Thymus (tissue), 14 donors: ENCODE results near the gene ZP3. TPM values are rescaled to one million over a fixed set of nuclear protein-coding genes. Genes with fewer than 3 reads are reported as not detected.
"Not testable (repeated sequence)": the region's sequence is repeated elsewhere in the genome, so short reads cannot be mapped to it uniquely, and the experiment has no call there.

Experiments
- DNase-seq, 9 donors: peaks; one replicate each; pipeline ENCODE4 v3.0.0-alpha.2; 2013; ENCODE audit warnings: low spot score in 9 of 9, low read depth in 6 of 9, missing footprints in 1 of 9
- H3K27ac ChIP-seq, 2 donors: one replicate each; pipeline ENCODE4 v1.5.1; 2013; ENCODE audit warnings: control low read depth in 1 of 2, low read depth in 1 of 2, low read length in 1 of 2, mild to moderate bottlenecking in 1 of 2, moderate library complexity in 1 of 2
- H3K27me3 ChIP-seq, 2 donors: one replicate each; pipeline ENCODE4 v1.5.1; 2013; ENCODE audit warnings: low read length in 1 of 2; ENCODE audit not compliant: control insufficient read depth in 2 of 2, insufficient read depth in 1 of 2
- H3K36me3 ChIP-seq, 2 donors: one replicate each; pipeline ENCODE4 v1.5.1; 2013; ENCODE audit warnings: low read length in 1 of 2, mild to moderate bottlenecking in 1 of 2, moderate library complexity in 1 of 2; ENCODE audit not compliant: control insufficient read depth in 2 of 2, insufficient read depth in 2 of 2
- H3K4me1 ChIP-seq, 2 donors: one replicate each; pipeline ENCODE4 v1.5.1; 2013; ENCODE audit warnings: low read length in 2 of 2; ENCODE audit not compliant: control insufficient read depth in 2 of 2, insufficient read depth in 2 of 2
- H3K4me3 ChIP-seq, 2 donors: one replicate each; pipeline ENCODE4 v1.5.1; 2013; ENCODE audit warnings: low read length in 2 of 2, control low read depth in 1 of 2, mild to moderate bottlenecking in 1 of 2
- H3K9me3 ChIP-seq, 2 donors: one replicate each; pipeline ENCODE4 v1.5.1; 2013; ENCODE audit warnings: low read length in 1 of 2, mild to moderate bottlenecking in 1 of 2; ENCODE audit not compliant: control insufficient read depth in 2 of 2, insufficient read depth in 1 of 2
- WGBS: extraction: QIAGEN DNeasy Blood & Tissue Kit; methylation state at CpG from one replicate; pipeline ENCODE4 v1.1.7; 2013; 5-methylcytosine and 5-hydroxymethylcytosine counted together
- long read RNA-seq, 10 donors: transcript quantifications; one replicate each; lab custom pipeline, GENCODE V29; 2026
- polyA plus RNA-seq: library from polyadenylated mRNA; stranded (reverse); fragments of 200-250 nt; gene quantifications from one replicate; pipeline ENCODE4 v1.2.3, GENCODE V29; 2013
- total RNA-seq: library from RNA; stranded (reverse); fragments of 120-200 nt; gene quantifications from one replicate; pipeline ENCODE4 v1.2.4, GENCODE V29; 2013
- donor health status: healthy.

Gene ZP3
- total RNA-seq, result 1.6 TPM
- 2.3 TPM for polyA plus RNA-seq
- long read RNA-seq, donor 1, partial matches to known transcripts, result 0 of 1 reads
- long read RNA-seq, donor 1, other reads (novel, unspliced or antisense), result 0 of 1 reads
- long read RNA-seq, donor 2, result 0 reads
- long read RNA-seq, donor 3, partial matches to known transcripts, result 7 of 7 reads
- long read RNA-seq, donor 3, other reads (novel, unspliced or antisense), result 0 of 7 reads
- long read RNA-seq, donor 4, result 0 reads
- long read RNA-seq, donor 5, result 0 reads
- long read RNA-seq, donor 6, result 0 reads
- long read RNA-seq, donor 7, partial matches to known transcripts, result 0 of 1 reads
- long read RNA-seq, donor 7, other reads (novel, unspliced or antisense), result 0 of 1 reads
- long read RNA-seq, donor 8, result 0 reads
- long read RNA-seq, donor 9, result 0 reads
- long read RNA-seq, donor 10, partial matches to known transcripts, result 0 of 1 reads
- long read RNA-seq, donor 10, other reads (novel, unspliced or antisense), result 0 of 1 reads

GRCh38 chr7:76424413-76425111 lies at the start of gene ZP3:
Gene ZP3, plus strand, starts transcription at chr7:76424950. Its CDS starts 15 bp downstream, at chr7:76424965.
- H3K27me3 ChIP-seq, result peaks cover 0 to 3% of the 10 kb centered on the region in 2 donors
- H3K27ac ChIP-seq, result no peak within 1 kb of the TSS
- no peak within 1 kb of the TSS for H3K4me3 ChIP-seq
- peak in 3 of 9 donors; percentile 6 to 36 (median 13) for DNase-seq
- no peaks in the 10 kb centered on the region for H3K9me3 ChIP-seq
- peaks cover 0 to 11% of the 10 kb centered on the region in 2 donors for H3K4me1 ChIP-seq
- H3K36me3 ChIP-seq, result no peaks in the 10 kb centered on the region
- WGBS, result 82% methylated on average over 10 of the region's 10 CpGs

- DNase-seq, result no peak
- H3K4me1 ChIP-seq, result peaks cover 6 to 8% of the 10 kb centered on the region in 2 donors
- H3K36me3 ChIP-seq, result no peaks in the 10 kb centered on the region
- H3K27ac ChIP-seq, result no peak overlapping the region
- H3K9me3 ChIP-seq, result no peaks in the 10 kb centered on the region
- WGBS, result 97% methylated on average over 9 of the region's 9 CpGs
- peaks cover 0 to 2% of the 10 kb centered on the region in 2 donors for H3K27me3 ChIP-seq
- no peak overlapping the region for H3K4me3 ChIP-seq
Observed at GRCh38 chr7:76375251-76375650, 49.5 kb upstream of the ZP3 start.

DNA sequence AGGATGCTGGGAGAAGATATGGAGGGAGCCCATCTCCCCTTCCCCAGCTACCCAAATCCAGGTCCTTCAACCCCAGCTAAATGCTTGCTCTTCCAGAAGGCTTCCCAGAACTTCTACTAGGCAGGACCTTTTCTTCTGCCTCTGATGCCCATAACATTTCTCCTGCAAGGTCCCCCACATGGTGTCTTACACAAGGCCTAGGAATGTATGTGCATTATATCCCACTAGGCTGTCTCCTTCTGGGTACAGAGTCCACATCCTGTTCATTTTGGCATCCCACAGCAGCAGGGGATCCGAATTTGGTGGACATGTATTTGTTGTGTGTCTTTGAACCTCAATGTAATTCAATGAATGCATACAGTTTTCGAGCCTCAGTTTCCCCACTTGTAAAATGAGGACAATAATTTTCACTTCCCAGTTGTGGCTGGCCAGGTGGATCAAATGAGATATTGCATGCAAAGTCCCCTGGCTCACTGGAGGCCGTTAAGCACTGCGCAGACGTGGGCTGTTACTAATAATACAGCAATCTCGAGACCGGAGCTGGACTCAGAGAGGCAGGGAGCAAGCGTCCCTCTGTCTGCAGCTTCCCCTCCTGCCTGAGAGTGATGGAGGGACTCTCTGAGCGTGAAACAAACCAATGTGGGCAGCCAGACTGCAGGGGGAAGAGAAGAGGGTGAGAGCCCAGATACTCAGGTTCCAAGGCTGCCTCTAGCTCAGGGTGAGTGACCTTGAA lies 47.4 kb upstream of the ZP3 start:
- Histone ChIP-seq H3K9me3 (no peaks in the 10 kb centered on the region), H3K27me3 (peaks cover 0 to 2% of the 10 kb centered on the region in 2 donors), H3K4me1 (peaks cover 10 to 11% of the 10 kb centered on the region in 2 donors), H3K4me3 (no peak overlapping the region), H3K36me3 (no peaks in the 10 kb centered on the region), H3K27ac (no peak overlapping the region)
- no peak for DNase-seq
- 91% methylated on average over 9 of the region's 9 CpGs for WGBS

- H3K9me3 ChIP-seq, result no peaks in the 10 kb centered on the region
- no peaks in the 10 kb centered on the region for H3K27me3 ChIP-seq
- H3K36me3 ChIP-seq, result no peaks in the 10 kb centered on the region
- peak overlapping the region in 1 of 2 donors; percentile 50 for H3K27ac ChIP-seq
- H3K4me1 ChIP-seq, result peaks cover 10 to 11% of the 10 kb centered on the region in 2 donors
- 91% methylated on average over 7 of the region's 7 CpGs for WGBS
- no peak overlapping the region for H3K4me3 ChIP-seq
- DNase-seq, result no peak
Observed at GRCh38 chr7:76380623-76380966, 44.2 kb upstream of the ZP3 start.

DNA sequence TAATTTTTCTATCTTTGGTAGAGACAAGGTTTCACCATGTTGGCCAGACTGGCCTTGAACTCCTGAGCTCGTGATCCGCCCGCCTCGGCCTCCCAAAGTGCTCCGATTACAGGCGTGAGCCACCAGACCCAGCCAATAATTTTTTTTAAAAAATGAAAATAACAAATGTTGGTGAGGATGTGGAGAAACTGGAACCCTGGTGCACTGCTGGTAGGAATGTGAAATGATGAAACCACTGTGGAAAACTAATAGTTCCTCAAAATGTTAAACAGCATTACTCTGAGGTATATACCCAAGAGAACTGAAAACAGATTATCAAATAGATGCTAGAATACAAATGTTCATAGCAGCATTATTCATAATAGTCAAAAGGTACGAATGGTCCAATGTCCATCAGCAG lies 42.9 kb upstream of the ZP3 start:
- H3K9me3 ChIP-seq, result no peaks in the 10 kb centered on the region
- no peak overlapping the region for H3K4me3 ChIP-seq
- peaks cover 10 to 11% of the 10 kb centered on the region in 2 donors for H3K4me1 ChIP-seq
- WGBS, result over 99% methylated on average over 7 of the region's 7 CpGs
- no peak overlapping the region for H3K27ac ChIP-seq
- no peak for DNase-seq
- H3K27me3 ChIP-seq, result no peaks in the 10 kb centered on the region
- no peaks in the 10 kb centered on the region for H3K36me3 ChIP-seq

DNA sequence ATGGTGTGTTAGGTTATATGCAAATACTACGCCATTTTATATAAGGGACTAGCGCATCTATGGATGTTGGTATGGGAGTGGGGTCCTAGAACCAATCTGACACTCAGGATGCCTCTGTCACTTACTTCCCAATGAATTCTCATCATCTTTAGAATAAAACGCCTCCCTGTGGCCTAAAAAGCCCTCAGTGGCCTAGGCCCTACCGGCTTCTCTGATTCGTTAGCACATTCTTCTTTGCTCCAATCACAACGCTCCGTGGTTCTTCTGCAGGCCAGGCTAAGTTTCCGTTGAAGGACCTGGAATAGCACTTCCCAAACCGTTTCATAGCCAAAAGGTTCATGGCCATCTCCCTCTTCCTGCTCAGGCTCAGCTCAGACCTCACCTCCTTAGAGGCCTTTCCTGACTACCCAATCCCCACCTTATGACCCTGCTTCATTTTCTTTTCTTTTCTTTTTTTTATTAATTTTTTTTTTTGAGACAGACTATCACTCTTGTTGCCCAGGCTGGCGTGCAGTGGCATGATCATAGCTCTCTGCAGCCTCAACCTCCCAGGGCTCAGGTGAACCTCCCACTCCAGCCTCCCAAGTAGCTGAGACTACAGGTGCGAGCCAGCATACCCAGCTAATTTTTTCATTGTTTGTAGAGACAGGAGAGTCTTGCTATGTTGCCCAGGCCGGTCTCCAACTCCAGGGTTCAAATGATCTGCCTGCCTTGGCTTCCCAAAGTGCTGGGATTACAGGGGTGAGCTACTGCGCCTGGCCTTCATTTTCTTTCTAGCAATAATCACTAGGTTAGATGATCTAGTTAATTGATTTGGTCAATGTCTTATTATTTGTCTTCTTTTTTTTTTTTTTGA lies 41.4 kb upstream of the ZP3 start:
- peaks cover 10 to 11% of the 10 kb centered on the region in 2 donors for H3K4me1 ChIP-seq
- H3K27me3 ChIP-seq, result no peaks in the 10 kb centered on the region
- H3K9me3 ChIP-seq, result no peaks in the 10 kb centered on the region
- H3K27ac ChIP-seq, result no peak overlapping the region
- 92% methylated on average over 13 of the region's 13 CpGs for WGBS
- H3K36me3 ChIP-seq, result no peaks in the 10 kb centered on the region
- DNase-seq, result no peak
- no peak overlapping the region for H3K4me3 ChIP-seq

DNA sequence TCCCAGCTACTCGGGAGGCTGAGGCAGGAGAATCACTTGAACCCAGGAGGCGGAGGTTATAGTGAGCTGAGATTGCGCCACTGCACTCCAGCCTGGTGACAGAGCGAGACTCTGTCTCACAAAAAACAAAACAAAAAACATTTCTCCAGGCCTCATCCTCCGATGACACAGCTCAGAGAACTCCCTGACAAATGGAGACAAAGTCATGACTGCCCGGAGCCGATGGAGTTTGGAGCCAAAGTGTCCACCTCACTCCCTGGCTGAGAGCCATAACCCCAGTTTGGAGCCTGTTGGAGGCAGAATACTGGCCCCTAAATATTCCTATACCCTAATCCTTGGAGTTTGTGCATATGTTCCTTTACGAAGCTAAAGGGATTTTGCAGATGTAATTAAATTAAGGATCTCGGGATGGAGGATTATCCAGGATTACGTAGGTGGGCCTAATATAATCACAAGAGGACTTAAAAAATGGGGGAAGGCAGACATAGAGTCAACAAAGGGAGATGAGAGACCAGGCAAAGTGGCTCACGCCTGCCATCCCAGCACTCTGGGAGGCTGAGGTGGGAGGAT lies 38.0 kb upstream of the ZP3 start:
- H3K27ac ChIP-seq, result no peak overlapping the region
- H3K27me3 ChIP-seq, result no peaks in the 10 kb centered on the region
- DNase-seq, result no peak
- H3K4me3 ChIP-seq, result no peak overlapping the region
- 95% methylated on average over 11 of the region's 11 CpGs for WGBS
- no peaks in the 10 kb centered on the region for H3K36me3 ChIP-seq
- H3K4me1 ChIP-seq, result no peaks in the 10 kb centered on the region
- no peaks in the 10 kb centered on the region for H3K9me3 ChIP-seq

GRCh38 chr7:76387789-76388188 lies 37.0 kb upstream of the ZP3 start:
- 96% methylated on average over 6 of the region's 6 CpGs for WGBS
- H3K36me3 ChIP-seq, H3K27me3 ChIP-seq, H3K9me3 ChIP-seq, DNase-seq, H3K4me3 ChIP-seq, H3K4me1 ChIP-seq, H3K27ac ChIP-seq: not testable (repeated sequence)
